ENCODE results near the gene NEIL3. TPM values are rescaled to one million over a fixed set of nuclear protein-coding genes. Genes with fewer than 3 reads are reported as not detected.

Gene NEIL3
- total RNA-seq, 4 donors from 2014 or later: 1.1 to 3.1 (median 2.1) TPM

DNA sequence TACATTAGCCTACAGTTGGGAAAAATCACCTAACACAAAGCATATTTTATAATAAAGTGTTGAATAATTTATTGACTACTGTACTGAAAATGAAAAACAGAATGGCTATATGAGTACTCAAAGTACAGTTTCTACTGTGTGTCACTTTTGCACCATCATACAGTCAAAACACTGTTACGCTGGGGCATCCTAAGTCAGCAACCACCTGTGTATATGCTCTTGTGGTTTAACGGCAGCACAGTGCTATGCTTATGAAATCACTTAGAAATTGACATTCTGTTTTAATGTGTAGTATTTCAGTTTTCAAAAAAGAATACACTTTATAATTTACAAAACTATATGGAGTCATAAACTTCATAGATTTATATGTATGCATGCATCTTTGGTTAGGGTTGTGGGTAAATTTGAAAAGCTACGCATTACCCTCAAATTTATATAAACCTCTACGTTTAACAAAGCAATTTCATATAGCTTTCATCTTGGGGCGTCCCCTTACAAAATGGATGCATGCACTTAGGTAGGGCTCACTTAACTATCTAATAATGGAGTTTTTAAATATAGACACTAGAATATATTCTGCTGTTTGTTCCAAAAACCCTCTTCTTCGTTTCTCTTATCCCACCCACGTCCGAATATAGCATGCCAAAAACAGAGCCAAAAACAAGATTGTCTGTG, 690 bp upstream of the NEIL3 start:
- no peaks in the 10 kb centered on the region for H3K36me3 ChIP-seq
- WGBS: 55% methylated on average over 8 of the region's 8 CpGs
- TF ChIP-seq POLR2A (IDR thresholded peaks at IDR 0.05): no peak
- TF ChIP-seq EP300 (IDR thresholded peaks at IDR 0.05): no peak
- TF ChIP-seq CTCF (IDR thresholded peaks at IDR 0.05): no peak
- TF ChIP-seq POLR2AphosphoS5 (IDR thresholded peaks at IDR 0.05): no peak
- H3K27ac ChIP-seq: no peak overlapping the region
- H3K27me3 ChIP-seq: no peaks in the 10 kb centered on the region
- H3K9me3 ChIP-seq: no peaks in the 10 kb centered on the region
- peaks cover 15% of the 10 kb centered on the region for H3K4me1 ChIP-seq
- peak overlapping the region; percentile 71 for H3K4me3 ChIP-seq
- no peak for DNase-seq (ENCODE audit: low spot score in 2 of 2)

- TF ChIP-seq EP300 (IDR thresholded peaks at IDR 0.05): no peak
- TF ChIP-seq POLR2A (IDR thresholded peaks at IDR 0.05): no peak
- TF ChIP-seq POLR2AphosphoS5 (IDR thresholded peaks at IDR 0.05): no peak
- no peak for TF ChIP-seq CTCF (IDR thresholded peaks at IDR 0.05)
- Histone ChIP-seq H3K27ac (no peak overlapping the region), H3K27me3 (no peaks in the 10 kb centered on the region), H3K4me3 (no peak overlapping the region), H3K36me3 (no peaks in the 10 kb centered on the region), H3K4me1 (peaks cover 15% of the 10 kb centered on the region), H3K9me3 (no peaks in the 10 kb centered on the region)
- WGBS: 96% methylated on average over 7 of the region's 7 CpGs
- no peak for DNase-seq (ENCODE audit: low spot score in 2 of 2)
These were observed 1.9 kb downstream of the NEIL3 start for GRCh38 chr4:177311589-177311988.

GRCh38 chr4:177313263-177313662, 3.6 kb downstream of the NEIL3 start:
- no peaks in the 10 kb centered on the region for H3K36me3 ChIP-seq
- H3K4me1 ChIP-seq: peaks cover 13% of the 10 kb centered on the region
- no peak overlapping the region for H3K4me3 ChIP-seq
- no peak overlapping the region for H3K27ac ChIP-seq
- no peaks in the 10 kb centered on the region for H3K9me3 ChIP-seq
- 33% methylated on average over 1 of the region's 1 CpG for WGBS
- DNase-seq (ENCODE audit: low spot score in 2 of 2): no peak
- TF ChIP-seq CTCF (IDR thresholded peaks at IDR 0.05) (no peak), EP300 (IDR thresholded peaks at IDR 0.05) (no peak), POLR2AphosphoS5 (IDR thresholded peaks at IDR 0.05) (no peak)
- no peaks in the 10 kb centered on the region for H3K27me3 ChIP-seq

DNA sequence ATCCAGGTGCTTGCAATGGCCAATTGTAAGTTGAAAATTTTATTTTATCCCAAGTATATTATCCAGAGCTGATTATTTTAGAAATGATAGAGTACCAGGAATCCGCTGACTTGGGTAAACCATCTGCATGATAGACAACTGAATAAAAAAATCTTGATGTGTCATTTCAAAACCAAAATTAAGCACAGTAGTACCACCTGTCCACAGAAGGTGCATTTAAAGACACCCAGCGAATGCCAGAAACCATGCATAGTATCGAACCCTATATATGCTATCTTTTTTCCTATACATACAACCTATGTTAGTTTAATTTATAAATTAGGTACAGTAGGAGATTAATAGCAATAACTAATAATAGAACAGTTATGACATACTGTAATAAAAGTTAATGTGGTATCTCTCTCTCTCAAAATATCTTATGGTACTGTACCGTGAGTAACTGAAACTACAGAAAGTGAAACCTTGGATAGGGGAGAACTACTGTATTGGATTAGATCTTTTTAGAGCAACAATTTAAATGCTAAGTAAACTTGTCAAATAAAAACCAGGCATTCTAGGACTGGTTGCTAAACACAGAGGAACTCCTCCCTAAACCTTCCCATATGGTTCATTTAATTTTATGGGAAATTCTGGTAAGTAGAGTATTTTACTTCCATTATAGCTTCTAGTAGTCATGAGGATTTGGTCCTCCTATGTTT, 6.2 kb downstream of the NEIL3 start:
- Histone ChIP-seq H3K4me1 (no peaks in the 10 kb centered on the region), H3K27me3 (no peaks in the 10 kb centered on the region), H3K4me3 (no peak overlapping the region), H3K27ac (no peak overlapping the region), H3K36me3 (no peaks in the 10 kb centered on the region), H3K9me3 (no peaks in the 10 kb centered on the region)
- TF ChIP-seq POLR2A (IDR thresholded peaks at IDR 0.05) (no peak), CTCF (IDR thresholded peaks at IDR 0.05) (no peak)
- WGBS: 73% methylated on average over 4 of the region's 4 CpGs
- no peak for DNase-seq (ENCODE audit: low spot score in 2 of 2)

DNA sequence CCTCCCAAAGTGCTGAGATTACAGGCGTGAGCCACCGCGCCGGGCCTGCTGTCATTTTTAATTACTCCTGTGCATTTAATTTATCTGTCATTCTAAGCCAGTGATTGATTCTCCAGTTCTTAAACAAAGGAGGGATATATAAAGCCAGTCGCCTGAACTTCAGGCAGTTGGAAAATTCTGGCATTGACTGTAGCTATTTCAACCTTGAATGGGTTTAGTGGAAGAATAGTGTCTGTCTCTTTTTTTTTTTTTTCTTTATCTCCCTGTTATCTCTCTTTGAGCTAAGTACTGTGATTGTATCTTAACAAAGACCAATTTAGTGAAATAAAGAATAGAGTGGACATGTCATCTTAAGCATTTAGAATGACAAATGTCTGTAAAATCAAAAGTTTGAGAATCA, 11.0 kb downstream of the NEIL3 start:
- DNase-seq (ENCODE audit: low spot score in 2 of 2): no peak
- no peak overlapping the region for H3K4me3 ChIP-seq
- no peaks in the 10 kb centered on the region for H3K9me3 ChIP-seq
- H3K27ac ChIP-seq: no peak overlapping the region
- H3K36me3 ChIP-seq: no peaks in the 10 kb centered on the region
- 93% methylated on average over 5 of the region's 5 CpGs for WGBS
- TF ChIP-seq POLR2AphosphoS5 (IDR thresholded peaks at IDR 0.05) (no peak), EP300 (IDR thresholded peaks at IDR 0.05) (no peak), POLR2A (IDR thresholded peaks at IDR 0.05) (no peak), CTCF (IDR thresholded peaks at IDR 0.05) (no peak)
- no peaks in the 10 kb centered on the region for H3K27me3 ChIP-seq
- H3K4me1 ChIP-seq: no peaks in the 10 kb centered on the region

All from suprapubic skin (tissue), 4 donors.